GM21367 (cell line): ENCODE measurements around the gene ZNF446.
A peak's percentile ranks its signal among the peaks of the same experiment; 100 is the strongest.
"Not testable (repeated sequence)": the region's sequence is repeated elsewhere in the genome, so short reads cannot be mapped to it uniquely, and the experiment has no call there.

ENCODE experiments used
- ATAC-seq: cut with Tn5 transposase; IDR thresholded peaks from one replicate; pipeline ENCODE4 v1.9.1; 2021; ENCODE audit not compliant: unreplicated experiment

ZNF446 gene

DNA sequence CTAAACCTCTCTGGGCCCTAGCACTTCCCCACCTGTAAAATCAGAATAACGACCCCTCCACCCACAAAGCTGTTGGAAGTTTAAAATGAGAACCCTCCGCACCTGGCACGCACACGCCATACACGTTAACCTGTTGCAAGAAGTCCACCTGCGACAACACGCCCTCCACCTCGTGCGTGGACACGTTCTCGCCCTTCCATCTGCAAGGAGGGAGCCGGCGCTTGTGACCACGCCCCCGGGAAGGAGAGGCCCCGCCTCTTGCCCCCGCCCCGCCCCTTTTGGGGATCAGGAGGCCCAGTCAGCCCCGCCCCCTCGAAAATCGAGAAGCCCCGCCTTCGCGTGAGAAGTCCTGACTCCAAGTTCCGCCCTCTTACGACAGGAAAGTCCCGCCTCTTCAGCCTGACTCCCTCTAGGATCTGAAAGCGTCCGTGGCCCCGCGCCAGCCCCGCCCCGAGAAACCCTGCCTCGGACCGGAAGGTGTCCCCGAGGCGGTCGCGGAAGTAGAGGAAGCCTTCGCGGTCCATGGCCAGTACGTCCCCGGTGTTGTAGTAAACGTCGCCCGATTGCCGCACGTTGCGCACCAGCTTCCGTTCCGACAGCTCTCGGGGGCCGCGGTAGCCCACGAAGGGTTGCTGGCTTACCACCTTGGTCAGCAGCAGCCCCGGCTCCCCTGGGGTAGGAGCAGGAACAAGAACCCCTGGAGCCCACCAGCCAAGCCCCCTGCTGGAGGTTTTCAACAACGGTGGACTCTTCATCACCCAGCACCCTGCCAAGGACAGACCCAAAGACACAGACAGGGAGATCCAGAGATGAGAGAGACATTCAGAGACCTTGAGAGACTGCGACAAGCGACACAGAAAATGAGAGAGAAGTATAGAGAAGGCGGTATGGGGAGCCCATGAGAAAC is 23.1 kb downstream of the ZNF446 start:
- peak; percentile 83 for ATAC-seq

DNA sequence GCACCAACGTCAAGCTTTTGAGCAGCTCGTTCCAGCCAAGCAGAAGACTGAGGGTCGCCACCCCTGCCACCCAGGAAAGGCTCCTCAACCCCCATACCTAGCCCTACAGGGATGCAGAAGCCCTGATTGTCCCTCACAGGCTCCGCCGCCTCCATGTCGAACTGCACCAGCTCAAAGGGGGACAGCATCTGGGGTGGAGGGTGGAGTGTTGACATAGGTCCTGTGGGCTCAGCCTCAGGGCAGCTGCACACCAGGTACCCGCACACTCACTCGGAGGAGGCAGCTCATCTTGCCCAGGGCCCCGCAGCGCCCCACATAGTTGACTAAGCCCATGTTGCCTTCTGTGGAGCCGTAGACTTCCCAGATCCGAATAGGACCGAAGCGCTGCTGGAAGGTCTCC is 24.1 kb downstream of the ZNF446 start:
- ATAC-seq = no peak

DNA sequence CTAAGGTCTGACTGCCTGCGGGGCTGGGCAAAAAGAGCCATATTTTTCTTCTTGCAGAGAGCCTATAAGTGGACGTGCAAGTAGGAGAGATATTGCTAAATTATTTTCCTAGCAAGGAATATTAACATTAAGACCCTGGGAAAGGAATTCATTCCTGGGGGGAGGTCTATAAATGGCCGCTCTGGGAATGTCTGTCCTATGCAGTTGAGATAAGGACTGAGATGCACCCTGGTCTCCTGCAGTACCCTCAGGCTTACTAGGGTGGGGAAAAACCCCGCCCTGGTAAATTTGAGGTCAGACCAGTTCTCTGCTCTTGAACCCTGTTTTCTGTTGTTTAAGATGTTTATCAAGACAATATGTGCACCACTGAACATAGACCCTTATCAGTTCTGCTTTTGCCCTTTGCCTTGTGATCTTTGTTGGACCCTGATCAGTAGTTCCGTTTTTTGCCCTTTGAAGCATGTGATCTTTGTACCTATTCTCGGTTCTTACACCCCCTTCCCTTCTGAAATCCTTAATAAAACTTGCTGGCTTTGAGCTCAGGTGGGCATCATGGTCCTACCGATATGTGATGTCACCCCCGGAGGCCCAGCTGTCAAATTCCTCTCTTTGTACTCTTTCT is 31.6 kb downstream of the ZNF446 start:
- ATAC-seq = not testable (repeated sequence)

- no peak for ATAC-seq
These were observed 33.6 kb downstream of the ZNF446 start for GRCh38 chr19:58509731-58510083.

- ATAC-seq = no peak
These were observed 34.1 kb downstream of the ZNF446 start for GRCh38 chr19:58510084-58510862.

GRCh38 chr19:58511353-58512208 is 35.4 kb downstream of the ZNF446 start, which contains the start of gene SLC27A5:
SLC27A5 (minus strand) TSS chr19:58511992; CDS start chr19:58511955, 37 bp downstream.
- no peak for ATAC-seq

GRCh38 chr19:58513213-58513693 is 37.1 kb downstream of the ZNF446 start:
- ATAC-seq = no peak

- ATAC-seq = peak; percentile 40
These were observed 37.8 kb downstream of the ZNF446 start for GRCh38 chr19:58513694-58514563.

- ATAC-seq = no peak
These were observed 38.4 kb downstream of the ZNF446 start for GRCh38 chr19:58514564-58515022.

GRCh38 chr19:58515259-58515658 is 39.1 kb downstream of the ZNF446 start:
- ATAC-seq = no peak

DNA sequence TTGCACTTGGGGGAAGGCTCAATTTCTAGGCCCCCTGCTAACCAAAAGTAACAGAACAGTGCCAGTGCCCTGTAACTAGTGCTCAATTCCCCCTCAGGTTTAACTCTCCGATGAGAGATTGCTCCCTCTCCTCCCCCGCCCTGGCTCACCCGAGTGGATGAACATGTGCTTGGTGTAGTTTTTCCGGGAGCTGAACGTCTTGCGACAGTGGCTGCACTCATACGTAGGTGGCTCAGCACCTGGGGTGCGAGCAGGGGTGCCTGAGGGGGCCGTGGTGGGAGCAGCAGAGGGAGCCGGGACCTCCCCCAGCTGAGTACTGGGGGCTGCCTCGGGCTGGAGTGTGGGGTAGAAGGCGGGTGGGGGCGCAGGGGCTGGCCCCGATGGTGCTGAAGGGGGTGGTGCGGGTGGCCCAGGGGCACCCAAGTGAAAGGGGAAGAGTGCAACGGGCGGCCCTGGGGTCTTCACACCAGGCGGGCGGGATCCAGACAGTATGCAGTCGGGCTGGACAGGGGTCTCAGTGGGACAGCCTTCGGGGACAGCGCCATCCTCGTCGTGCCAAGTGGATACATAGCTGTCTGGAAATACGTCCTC is 40.2 kb downstream of the ZNF446 start:
- ATAC-seq = no peak

- ATAC-seq = no peak
These were observed 41.0 kb downstream of the ZNF446 start for GRCh38 chr19:58516964-58517833.

- no peak for ATAC-seq
These were observed 42.3 kb downstream of the ZNF446 start for GRCh38 chr19:58518256-58519086.

DNA sequence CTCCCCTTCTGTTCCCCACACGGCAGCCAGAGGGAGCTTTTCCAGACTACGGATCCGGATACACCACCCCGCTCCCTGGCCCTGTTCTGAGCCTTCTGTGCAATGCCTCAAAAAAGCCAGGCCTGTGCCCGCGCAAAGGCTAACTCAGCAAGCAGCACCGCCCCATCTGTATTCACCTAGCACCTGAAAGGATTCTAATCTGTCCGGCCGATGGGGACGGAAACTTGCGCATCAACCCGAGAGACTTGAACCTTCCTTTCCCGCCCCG is 42.9 kb downstream of the ZNF446 start:
- no peak for ATAC-seq

- peak; percentile 67 for ATAC-seq
These were observed 43.5 kb downstream of the ZNF446 start, which contains the start of gene ZBTB45 for GRCh38 chr19:58519355-58520256. ZBTB45 (minus strand) TSS chr19:58519810; CDS start chr19:58517673, 2,137 bp downstream.

- ATAC-seq = no peak
These were observed 44.1 kb downstream of the ZNF446 start for GRCh38 chr19:58520257-58520599.
